Osteocyte (in vitro differentiated cells): ENCODE data around the gene CCNI2. TPM values are rescaled to one million over a fixed set of nuclear protein-coding genes. Genes with fewer than 3 reads are reported as not detected.

Source experiments
- total RNA-seq: library from RNA; stranded (reverse); gene quantifications from 2 replicates; pipeline ENCODE4 v1.2.1, GENCODE V29; 2021

The CCNI2 gene
- total RNA-seq, 1 donor from 2014 or later, result not detected

Other genes with a start within 250 kb of the CCNI2 start
- gene IL5, start 203.9 kb upstream of the CCNI2 start, total RNA-seq, result not detected in 2 replicates
- 24.7 and 27.5 TPM in 2 replicates for gene RAD50, start 190.4 kb upstream of the CCNI2 start, total RNA-seq
- gene IL13, start 89.3 kb upstream of the CCNI2 start, total RNA-seq, result not detected in 2 replicates
- gene IL4, start 73.4 kb upstream of the CCNI2 start, total RNA-seq, result not detected in 2 replicates
- 15.3 and 21.9 TPM in 2 replicates for gene KIF3A, start 9.9 kb upstream of the CCNI2 start, total RNA-seq
- gene SEPTIN8, start 29.8 kb downstream of the CCNI2 start, total RNA-seq, result 57.9 and 60.2 TPM in 2 replicates
- gene SOWAHA, start 65.9 kb downstream of the CCNI2 start, total RNA-seq, result not detected in 2 replicates
- gene SHROOM1, start 83.2 kb downstream of the CCNI2 start, total RNA-seq, result 3.2 and 4.5 TPM in 2 replicates
- gene GDF9, start 119.0 kb downstream of the CCNI2 start, total RNA-seq, result 0.30 and 0.50 TPM in 2 replicates
- 371 and 387 TPM in 2 replicates for gene UQCRQ, start 119.2 kb downstream of the CCNI2 start, total RNA-seq
- gene LEAP2, start 126.2 kb downstream of the CCNI2 start, total RNA-seq, result 0.78 and 0.91 TPM in 2 replicates
- 106 and 114 TPM in 2 replicates for gene AFF4, start 216.2 kb downstream of the CCNI2 start, total RNA-seq